GM12878 (cell line): ENCODE results near the gene AIP. TPM values are rescaled to one million over a fixed set of nuclear protein-coding genes. Genes with fewer than 3 reads are reported as not detected.

ENCODE experiments used
- ATAC-seq: fragments of 200-7000 bp; cut with Tn5 transposase; 3 replicates; pipeline ENCODE4 v1.9.1; 2020; ENCODE audit warnings: mild to moderate bottlenecking, moderate library complexity
- BruUV-seq: library from RNA; stranded (reverse); fragments of 400-500 nt; replicated peaks from 2 replicates; lab custom pipeline; 2021; lab: Mats Ljungman, UMichigan
- CTCF ChIA-PET: fragments of 300-600 bp; sonication (Branson Sonifier 250); formaldehyde crosslinking; extraction: SDS; loops from one replicate; lab custom pipeline; 2021; ENCODE audit warnings: inconsistent platforms; lab: Yijun Ruan, JAX
- POLR2A ChIA-PET: fragments of 350-600 bp; formaldehyde crosslinking; extraction: SDS; loops from one replicate; lab custom pipeline; 2021; ENCODE audit warnings: inconsistent platforms; lab: Charles Lee
- RAD21 ChIA-PET: fragments of 300-600 bp; sonication (Branson Sonifier 250); formaldehyde crosslinking; loops from one replicate; lab custom pipeline; 2023; ENCODE audit warnings: antibody characterized with exemption; ENCODE audit not compliant: unreplicated experiment; lab: Charles Lee
- SMC1A ChIA-PET: fragments of 300-600 bp; sonication (Branson Sonifier 250); formaldehyde crosslinking; loops from one replicate; lab custom pipeline; 2023; ENCODE audit not compliant: unreplicated experiment, uncharacterized antibody; lab: Charles Lee
- DNase-seq: peaks from one replicate; pipeline ENCODE4 v3.0.0-alpha.2; 2011; ENCODE audit warnings: low read depth, low spot score
- FAIRE-seq: peaks from 3 replicates; lab custom pipeline; 2011; peaks lifted over from hg19 to GRCh38; lab: Jason Lieb, UNC
- H2AFZ ChIP-seq: 2 replicates; pipeline ENCODE4 v1.6.0; 2011; ENCODE audit warnings: low read depth, low read length, control low read depth; ENCODE audit not compliant: control insufficient read depth
- H3K27ac ChIP-seq: 2 replicates; pipeline ENCODE4 v1.5.1; 2011; ENCODE audit warnings: control low read depth; ENCODE audit not compliant: control insufficient read depth, insufficient read depth
- H3K27me3 ChIP-seq, 2 experiments: replicated peaks in 1 of 2; 2 replicates each; pipeline versions ENCODE4 v1.6.0 to v1.6.1; 2011; ENCODE audit warnings: low read length in 1 of 2; ENCODE audit not compliant: control insufficient read depth in 2 of 2, insufficient read depth in 2 of 2
- H3K36me3 ChIP-seq, 2 experiments: 2 replicates each; pipeline ENCODE4 v1.5.1; 2011; ENCODE audit warnings: low read length in 1 of 2; ENCODE audit not compliant: control insufficient read depth in 2 of 2, insufficient read depth in 2 of 2
- H3K4me1 ChIP-seq: 2 replicates; pipeline ENCODE4 v1.6.1; 2011; ENCODE audit warnings: mild to moderate bottlenecking, low read length, moderate library complexity, mixed read lengths; ENCODE audit not compliant: control insufficient read depth, insufficient read depth
- H3K4me2 ChIP-seq: 2 replicates; pipeline ENCODE4 v1.6.0; 2011; ENCODE audit warnings: control low read depth; ENCODE audit not compliant: control insufficient read depth, insufficient read depth
- H3K4me3 ChIP-seq: fragments of 200-600 bp; sonication (generic); 2 replicates; pipeline ENCODE4 v1.5.1; 2016
- H3K79me2 ChIP-seq: 2 replicates; pipeline ENCODE4 v1.6.0; 2011; ENCODE audit warnings: low read length; ENCODE audit not compliant: control insufficient read depth, insufficient read depth
- H3K9ac ChIP-seq: 2 replicates; pipeline ENCODE4 v1.8.0; 2011; ENCODE audit warnings: low read length, control low read depth, mixed read lengths; ENCODE audit not compliant: control insufficient read depth, insufficient read depth
- H3K9me3 ChIP-seq: replicated peaks from 3 replicates; pipeline ENCODE4 v1.5.1; 2011; ENCODE audit warnings: mild to moderate bottlenecking, low read length; ENCODE audit not compliant: control insufficient read depth, insufficient read depth
- H4K20me1 ChIP-seq: 2 replicates; pipeline ENCODE4 v1.6.0; 2011; ENCODE audit not compliant: control insufficient read depth, insufficient read depth
- BCL11A ChIP-seq: IDR thresholded peaks from 2 replicates; pipeline ENCODE4 v1.6.1; 2011; ENCODE audit warnings: low read depth, low read length
- ETV6 ChIP-seq, 2 experiments: fragments of 450-650 bp in 1 of 2; IDR thresholded peaks in 1 of 2; conservative IDR thresholded peaks in 1 of 2; 2 replicates each; pipeline ENCODE4 v1.6.1; 2014; ENCODE audit warnings: antibody characterized with exemption in 1 of 2, borderline replicate concordance in 1 of 2, low read depth in 1 of 2, mild to moderate bottlenecking in 1 of 2, moderate library complexity in 1 of 2
- HDAC2 ChIP-seq: fragments of 200-600 bp; sonication (generic); IDR thresholded peaks from 2 replicates; pipeline ENCODE4 v1.6.1; 2017
- LARP7 ChIP-seq: fragments of 450-650 bp; IDR thresholded peaks from 2 replicates; pipeline ENCODE4 v1.6.1; 2017; ENCODE audit warnings: mild to moderate bottlenecking
- NFYA ChIP-seq: IDR thresholded peaks from 2 replicates; pipeline ENCODE4 v1.6.1; 2011; ENCODE audit warnings: low read depth, mild to moderate bottlenecking, low read length, improper control_type of control experiment, borderline replicate concordance
- NRF1 ChIP-seq: conservative IDR thresholded peaks from 2 replicates; pipeline ENCODE4 v1.6.1; 2011; ENCODE audit warnings: mild to moderate bottlenecking, low read depth, low read length, improper control_type of control experiment
- POU2F2 ChIP-seq: IDR thresholded peaks from 3 replicates; pipeline ENCODE4 v1.6.1; 2011; ENCODE audit warnings: low read depth, mild to moderate bottlenecking, low read length, borderline replicate concordance
- RFX5 ChIP-seq: IDR thresholded peaks from 2 replicates; pipeline ENCODE4 v1.6.1; 2011; ENCODE audit warnings: low read depth, low read length, improper control_type of control experiment
- RUNX3 ChIP-seq: IDR thresholded peaks from 2 replicates; pipeline ENCODE4 v1.6.1; 2012; ENCODE audit warnings: low read length, inconsistent platforms
- SMARCA5 ChIP-seq: fragments of 450-650 bp; IDR thresholded peaks from 2 replicates; pipeline ENCODE4 v1.6.1; 2017; ENCODE audit warnings: mild to moderate bottlenecking
- SRF ChIP-seq, 2 experiments: IDR thresholded peaks; 2 replicates each; pipeline ENCODE4 v1.6.1; 2011; ENCODE audit warnings: low read depth in 2 of 2, low read length in 2 of 2, mild to moderate bottlenecking in 1 of 2, moderate library complexity in 1 of 2
- TARDBP ChIP-seq: IDR thresholded peaks from 2 replicates; pipeline ENCODE4 v1.6.1; 2016; ENCODE audit warnings: borderline replicate concordance
- ZNF207 ChIP-seq: fragments of 450-650 bp; IDR thresholded peaks from 2 replicates; pipeline ENCODE4 v1.6.1; 2014; ENCODE audit warnings: antibody characterized with exemption, mild to moderate bottlenecking, borderline replicate concordance
- ZSCAN29 ChIP-seq: fragments of 450-650 bp; IDR thresholded peaks from 2 replicates; pipeline ENCODE4 v1.6.1; 2017; ENCODE audit warnings: mild to moderate bottlenecking, moderate library complexity
- WGBS: methylation state at CpG from one replicate; pipeline ENCODE4 v1.1.6; 2016; ENCODE audit warnings: low lambda C conversion rate; ENCODE audit not compliant: insufficient replicate concordance, insufficient coverage; ENCODE audit errors: missing lambda C conversion rate; 5-methylcytosine and 5-hydroxymethylcytosine counted together
- in situ Hi-C: fragments of 300-500 bp; cut with MboI; formaldehyde crosslinking; loops from 9 replicates; pipeline ENCODE4 v1.14.3; 2018; ENCODE audit warnings: mixed read lengths
- intact Hi-C: fragments of 100-400 bp; cut with micrococcal nuclease; formaldehyde crosslinking; loops from one replicate; pipeline ENCODE4 v1.14.2; 2022; ENCODE audit not compliant: unreplicated experiment
- polyA plus RNA-seq, 11 experiments: library from polyadenylated mRNA; depleted of rRNA in 4 of 11; unstranded in 6 of 11; stranded (reverse) in 5 of 11; fragments of >200 nt; fragmentation: Nextera tagmentation in 4 of 11; fragmentation: Illumina TruSeq in 1 of 11; extraction: Ambion mirVana in 4 of 11; extraction: Trizol in 1 of 11; gene quantifications; 1 replicate in 1 of 11; 2 replicates in 10 of 11; pipeline versions ENCODE4 v1.2.1 to v1.2.3, GENCODE V29; 2011 to 2016; ENCODE audit warnings: inconsistent platforms in 2 of 11, missing spikeins in 2 of 11, low read depth in 1 of 11
- total RNA-seq, 4 experiments: library from RNA; depleted of rRNA in 3 of 4; stranded (reverse); fragments of >200 nt in 3 of 4; fragmentation: Illumina TruSeq in 1 of 4; extraction: Trizol in 1 of 4; gene quantifications; 2 replicates each; pipeline versions ENCODE4 v1.2.1 to v1.2.3, GENCODE V29; 2013 to 2021
- TF ChIP-seq, protein P1 (sequence below): fragments of 450-650 bp; IDR thresholded peaks from 2 replicates; pipeline ENCODE4 v1.6.1; 2017; ENCODE audit warnings: mild to moderate bottlenecking, low read depth, inconsistent platforms; ENCODE audit not compliant: poor library complexity, severe bottlenecking
- TF ChIP-seq, protein P2 (sequence below), 3 experiments: IDR thresholded peaks in 2 of 3; conservative IDR thresholded peaks in 1 of 3; 2 replicates each; pipeline ENCODE4 v1.5.1; 2011; ENCODE audit warnings: low read depth in 3 of 3, low read length in 3 of 3, mild to moderate bottlenecking in 3 of 3, control low read depth in 2 of 3, moderate library complexity in 2 of 3, inconsistent platforms in 1 of 3, mixed read lengths in 1 of 3; ENCODE audit not compliant: control insufficient read depth in 2 of 3, insufficient read depth in 1 of 3; ENCODE audit errors: extremely low read depth in 1 of 3
- TF ChIP-seq, protein P3 (sequence below): IDR thresholded peaks from 2 replicates; pipeline ENCODE4 v1.6.1; 2011; ENCODE audit warnings: borderline replicate concordance, low read depth, mild to moderate bottlenecking, moderate library complexity, mixed read lengths, low read length; ENCODE audit not compliant: insufficient read depth; ENCODE audit errors: extremely low read length

The AIP gene
- total and polyA plus RNA-seq, 10 of the 15 experiments (the other 5 are each of a cell fraction or from before 2014, with no cell fraction given), result 12.6 to 164 (median 104) TPM

DNA sequence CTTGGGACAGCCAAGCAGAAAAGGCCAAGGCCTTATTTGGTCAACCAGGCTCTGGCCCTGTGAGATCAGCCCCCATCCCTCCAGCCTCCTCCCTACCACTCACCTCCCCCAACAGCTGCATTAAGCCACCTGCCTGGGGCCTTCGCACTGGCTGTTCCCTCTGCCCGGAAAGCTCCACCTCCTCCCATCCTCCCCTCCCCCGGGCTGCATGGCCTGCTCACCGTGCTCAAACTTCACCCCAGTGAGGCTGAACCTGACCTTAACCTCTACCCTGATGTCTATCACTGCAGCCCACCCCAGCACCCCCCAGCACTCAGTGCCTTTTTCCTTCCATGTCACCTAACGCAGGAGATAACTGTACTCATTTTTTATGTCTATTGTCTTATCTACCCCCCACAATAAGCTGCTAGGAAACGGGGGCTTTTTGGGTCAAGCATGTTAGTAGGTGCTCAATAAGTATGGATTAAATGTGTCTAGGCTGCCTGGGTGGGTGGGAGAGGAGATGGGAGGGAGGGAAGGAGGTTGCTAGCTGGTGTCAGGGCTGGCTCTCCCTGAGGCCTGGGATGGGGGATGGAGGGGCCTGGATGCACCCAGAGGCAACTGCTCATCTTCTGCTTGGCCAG lies 46.3 kb upstream of the AIP start:
- CTCF ChIA-PET, result interaction anchor here (0.5 to 4.3 kb wide), 16 partner anchors 9 to 220 kb away, joined by 3 to 53 read pairs (median 4); partner anchors contain the start of genes PPP1CA, RPS6KB2, TBC1D10C and TMEM134
- H3K4me3 ChIP-seq, result peak overlapping the region; percentile 90
- H3K9ac ChIP-seq, result peak overlapping the region; percentile 99
- no peaks in the 10 kb centered on the region for H4K20me1 ChIP-seq
- peaks cover 36% of the 10 kb centered on the region for H3K4me1 ChIP-seq
- SMC1A ChIA-PET, result interaction anchor here (1.0 to 4.2 kb wide), 11 partner anchors 9 to 89 kb away, joined by 3 to 46 read pairs (median 3); partner anchors contain the start of genes AIP, PITPNM1, PPP1CA and TBC1D10C
- DNase-seq (peak; percentile 75), FAIRE-seq (peak; percentile 95), ATAC-seq (peak; percentile 66)
- H3K27ac ChIP-seq, result peak overlapping the region; percentile 99
- H3K79me2 ChIP-seq, result peaks cover 57% of the 10 kb centered on the region
- WGBS, result 2% methylated on average over 6 of the region's 6 CpGs
- peak overlapping the region; percentile 71 for H3K4me2 ChIP-seq
- H2AFZ ChIP-seq, result no peak overlapping the region
- RAD21 ChIA-PET, result interaction anchor here (0.6 to 7.2 kb wide), 9 partner anchors 8 to 174 kb away, joined by 5 to 112 read pairs (median 20); partner anchors contain the start of genes AIP, PITPNM1, POLD4 and PPP1CA
- H3K36me3 ChIP-seq, result peaks cover 6 to 21% of the 10 kb centered on the region in 2 experiments; a peak in 3 of 4 replicates
- POLR2A ChIA-PET, result interaction anchor here (0.6 to 4.7 kb wide), 15 partner anchors 8 to 153 kb away, joined by 3 to 95 read pairs (median 9); partner anchors contain the start of genes PITPNM1, POLD4, PPP1CA and RPS6KB2
- BruUV-seq, result no TSS peak
- H3K9me3 ChIP-seq, result no peaks in the 10 kb centered on the region
- no peaks in the 10 kb centered on the region for H3K27me3 ChIP-seq
- in situ Hi-C loops (no loop called here), intact Hi-C loops (loop anchor here (2.0 to 5.0 kb wide), 4 partner anchors 32 to 70 kb away; partner anchors contain the start of genes PPP1CA, TBC1D10C and TMEM134)
- TF ChIP-seq BCL11A (0 out of 2 replicates have a peak, but pooled peaks have one; percentile 27), SMARCA5 (0 out of 2 replicates have a peak, but pooled peaks have one; percentile 43), NRF1 (no peak), HDAC2 (no peak), ZSCAN29 (peak; percentile 81; the same call in 1 of the 2 replicates), POU2F2 (peak; percentile 90), RFX5 (no peak), SRF (IDR thresholded peaks at IDR 0.05; ENCODE audit: low read depth in 2 of 2, low read length in 2 of 2) (peak; percentile 85 to 97), NFYA (no peak), LARP7 (no peak), ETV6 (conservative IDR thresholded peaks at IDR 0.05 in 1 of 2, IDR thresholded peaks at IDR 0.05 in 1 of 2; ENCODE audit: borderline replicate concordance in 1 of 2, low read depth in 1 of 2) (peak in 1 of 2 experiments; percentile 40; a peak in 1 of 4 replicates), RUNX3 (no peak), ZNF207 (no peak), TARDBP (peak; percentile 81; the same call in 1 of the 2 replicates)
- TF ChIP-seq, protein P1, sequence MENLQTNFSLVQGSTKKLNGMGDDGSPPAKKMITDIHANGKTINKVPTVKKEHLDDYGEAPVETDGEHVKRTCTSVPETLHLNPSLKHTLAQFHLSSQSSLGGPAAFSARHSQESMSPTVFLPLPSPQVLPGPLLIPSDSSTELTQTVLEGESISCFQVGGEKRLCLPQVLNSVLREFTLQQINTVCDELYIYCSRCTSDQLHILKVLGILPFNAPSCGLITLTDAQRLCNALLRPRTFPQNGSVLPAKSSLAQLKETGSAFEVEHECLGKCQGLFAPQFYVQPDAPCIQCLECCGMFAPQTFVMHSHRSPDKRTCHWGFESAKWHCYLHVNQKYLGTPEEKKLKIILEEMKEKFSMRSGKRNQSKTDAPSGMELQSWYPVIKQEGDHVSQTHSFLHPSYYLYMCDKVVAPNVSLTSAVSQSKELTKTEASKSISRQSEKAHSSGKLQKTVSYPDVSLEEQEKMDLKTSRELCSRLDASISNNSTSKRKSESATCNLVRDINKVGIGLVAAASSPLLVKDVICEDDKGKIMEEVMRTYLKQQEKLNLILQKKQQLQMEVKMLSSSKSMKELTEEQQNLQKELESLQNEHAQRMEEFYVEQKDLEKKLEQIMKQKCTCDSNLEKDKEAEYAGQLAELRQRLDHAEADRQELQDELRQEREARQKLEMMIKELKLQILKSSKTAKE, result peak; percentile 71
- TF ChIP-seq, protein P2, sequence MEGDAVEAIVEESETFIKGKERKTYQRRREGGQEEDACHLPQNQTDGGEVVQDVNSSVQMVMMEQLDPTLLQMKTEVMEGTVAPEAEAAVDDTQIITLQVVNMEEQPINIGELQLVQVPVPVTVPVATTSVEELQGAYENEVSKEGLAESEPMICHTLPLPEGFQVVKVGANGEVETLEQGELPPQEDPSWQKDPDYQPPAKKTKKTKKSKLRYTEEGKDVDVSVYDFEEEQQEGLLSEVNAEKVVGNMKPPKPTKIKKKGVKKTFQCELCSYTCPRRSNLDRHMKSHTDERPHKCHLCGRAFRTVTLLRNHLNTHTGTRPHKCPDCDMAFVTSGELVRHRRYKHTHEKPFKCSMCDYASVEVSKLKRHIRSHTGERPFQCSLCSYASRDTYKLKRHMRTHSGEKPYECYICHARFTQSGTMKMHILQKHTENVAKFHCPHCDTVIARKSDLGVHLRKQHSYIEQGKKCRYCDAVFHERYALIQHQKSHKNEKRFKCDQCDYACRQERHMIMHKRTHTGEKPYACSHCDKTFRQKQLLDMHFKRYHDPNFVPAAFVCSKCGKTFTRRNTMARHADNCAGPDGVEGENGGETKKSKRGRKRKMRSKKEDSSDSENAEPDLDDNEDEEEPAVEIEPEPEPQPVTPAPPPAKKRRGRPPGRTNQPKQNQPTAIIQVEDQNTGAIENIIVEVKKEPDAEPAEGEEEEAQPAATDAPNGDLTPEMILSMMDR (IDR thresholded peaks at IDR 0.05 in 2 of 3, conservative IDR thresholded peaks at IDR 0.05 in 1 of 3; ENCODE audit: control insufficient read depth in 2 of 3, extremely low read depth in 1 of 3, insufficient read depth in 1 of 3, low read depth in 3 of 3, low read length in 3 of 3), result no peak
- TF ChIP-seq, protein P3, sequence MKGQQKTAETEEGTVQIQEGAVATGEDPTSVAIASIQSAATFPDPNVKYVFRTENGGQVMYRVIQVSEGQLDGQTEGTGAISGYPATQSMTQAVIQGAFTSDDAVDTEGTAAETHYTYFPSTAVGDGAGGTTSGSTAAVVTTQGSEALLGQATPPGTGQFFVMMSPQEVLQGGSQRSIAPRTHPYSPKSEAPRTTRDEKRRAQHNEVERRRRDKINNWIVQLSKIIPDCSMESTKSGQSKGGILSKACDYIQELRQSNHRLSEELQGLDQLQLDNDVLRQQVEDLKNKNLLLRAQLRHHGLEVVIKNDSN, result peak; percentile 5
